ENCODE results near the gene ANKDD1B. TPM values are rescaled to one million over a fixed set of nuclear protein-coding genes. Genes with fewer than 3 reads are reported as not detected.

ANKDD1B gene
- total RNA-seq, 1 experiment from 2014 or later: 0.84 TPM

DNA sequence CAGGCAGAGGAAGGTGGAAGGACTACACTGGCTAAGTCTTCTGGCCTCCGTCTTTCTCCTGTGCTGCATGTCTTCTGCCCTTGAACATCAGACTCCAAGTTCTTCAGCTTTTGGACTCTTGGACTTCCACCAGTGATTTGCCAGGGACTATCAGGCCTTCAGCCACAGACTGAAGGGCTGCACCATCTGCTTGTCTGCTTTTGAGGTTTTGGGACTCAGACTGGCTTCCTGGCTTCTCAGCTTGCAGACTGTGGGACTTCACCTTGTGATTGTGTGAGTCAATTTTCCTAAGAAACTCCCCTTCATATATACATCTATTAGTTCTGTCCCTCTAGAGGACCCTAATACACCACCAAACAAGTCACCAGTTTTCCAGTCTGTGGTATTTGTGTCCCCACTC is 9.7 kb upstream of the ANKDD1B start:
- no TSS peak for BruUV-seq (replicated peaks)
- H3K9me2 ChIP-seq (ENCODE audit: insufficient read depth): no peaks in the 10 kb centered on the region
- ATAC-seq: no peak
- no peak overlapping the region for H3K4me2 ChIP-seq (ENCODE audit: low read length)
- no peaks in the 10 kb centered on the region for H3K4me1 ChIP-seq (ENCODE audit: control insufficient read depth in 1 of 2, insufficient read depth in 2 of 2, low read length in 2 of 2)
- no peak overlapping the region for H3K4me3 ChIP-seq (replicated peaks in 1 of 2; ENCODE audit: low read depth in 1 of 2, low read length in 2 of 2)
- intact Hi-C loops (cut with micrococcal nuclease): no loop called here
- no peaks in the 10 kb centered on the region for H3K36me3 ChIP-seq (ENCODE audit: control insufficient read depth in 1 of 2, insufficient read depth in 2 of 2, low read length in 2 of 2)
- H3K27me3 ChIP-seq (ENCODE audit: insufficient read depth, low read length): no peaks in the 10 kb centered on the region
- H3K9ac ChIP-seq (ENCODE audit: low read length): no peak overlapping the region
- ChIA-PET POLR2A (no interaction called here), RAD21 (ENCODE audit: low non-redundant PET in 1 of 2, low total read pairs in 2 of 2, uncharacterized antibody in 2 of 2, unreplicated experiment in 2 of 2) (no interaction called here), CTCF (no interaction called here)
- no peaks in the 10 kb centered on the region for H3K79me2 ChIP-seq (ENCODE audit: insufficient read depth, low read length)
- H2AFZ ChIP-seq (ENCODE audit: low read depth, low read length, poor library complexity, severe bottlenecking): no peak overlapping the region
- no peaks in the 10 kb centered on the region for H3K9me3 ChIP-seq (ENCODE audit: control insufficient read depth in 1 of 2, insufficient read depth in 1 of 2, low read depth in 1 of 2, low read length in 2 of 2)
- no peak overlapping the region for H3K27ac ChIP-seq (ENCODE audit: low read depth, low read length)
- DNase-seq (ENCODE audit: low read depth, low spot score): no peak
- H4K20me1 ChIP-seq (ENCODE audit: insufficient read depth): no peaks in the 10 kb centered on the region
- no peak for TF ChIP-seq SP1 (IDR thresholded peaks at IDR 0.05; ENCODE audit: low read depth)
- TF ChIP-seq, protein P1, sequence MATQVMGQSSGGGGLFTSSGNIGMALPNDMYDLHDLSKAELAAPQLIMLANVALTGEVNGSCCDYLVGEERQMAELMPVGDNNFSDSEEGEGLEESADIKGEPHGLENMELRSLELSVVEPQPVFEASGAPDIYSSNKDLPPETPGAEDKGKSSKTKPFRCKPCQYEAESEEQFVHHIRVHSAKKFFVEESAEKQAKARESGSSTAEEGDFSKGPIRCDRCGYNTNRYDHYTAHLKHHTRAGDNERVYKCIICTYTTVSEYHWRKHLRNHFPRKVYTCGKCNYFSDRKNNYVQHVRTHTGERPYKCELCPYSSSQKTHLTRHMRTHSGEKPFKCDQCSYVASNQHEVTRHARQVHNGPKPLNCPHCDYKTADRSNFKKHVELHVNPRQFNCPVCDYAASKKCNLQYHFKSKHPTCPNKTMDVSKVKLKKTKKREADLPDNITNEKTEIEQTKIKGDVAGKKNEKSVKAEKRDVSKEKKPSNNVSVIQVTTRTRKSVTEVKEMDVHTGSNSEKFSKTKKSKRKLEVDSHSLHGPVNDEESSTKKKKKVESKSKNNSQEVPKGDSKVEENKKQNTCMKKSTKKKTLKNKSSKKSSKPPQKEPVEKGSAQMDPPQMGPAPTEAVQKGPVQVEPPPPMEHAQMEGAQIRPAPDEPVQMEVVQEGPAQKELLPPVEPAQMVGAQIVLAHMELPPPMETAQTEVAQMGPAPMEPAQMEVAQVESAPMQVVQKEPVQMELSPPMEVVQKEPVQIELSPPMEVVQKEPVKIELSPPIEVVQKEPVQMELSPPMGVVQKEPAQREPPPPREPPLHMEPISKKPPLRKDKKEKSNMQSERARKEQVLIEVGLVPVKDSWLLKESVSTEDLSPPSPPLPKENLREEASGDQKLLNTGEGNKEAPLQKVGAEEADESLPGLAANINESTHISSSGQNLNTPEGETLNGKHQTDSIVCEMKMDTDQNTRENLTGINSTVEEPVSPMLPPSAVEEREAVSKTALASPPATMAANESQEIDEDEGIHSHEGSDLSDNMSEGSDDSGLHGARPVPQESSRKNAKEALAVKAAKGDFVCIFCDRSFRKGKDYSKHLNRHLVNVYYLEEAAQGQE (IDR thresholded peaks at IDR 0.05; ENCODE audit: low read depth): no peak

DNA sequence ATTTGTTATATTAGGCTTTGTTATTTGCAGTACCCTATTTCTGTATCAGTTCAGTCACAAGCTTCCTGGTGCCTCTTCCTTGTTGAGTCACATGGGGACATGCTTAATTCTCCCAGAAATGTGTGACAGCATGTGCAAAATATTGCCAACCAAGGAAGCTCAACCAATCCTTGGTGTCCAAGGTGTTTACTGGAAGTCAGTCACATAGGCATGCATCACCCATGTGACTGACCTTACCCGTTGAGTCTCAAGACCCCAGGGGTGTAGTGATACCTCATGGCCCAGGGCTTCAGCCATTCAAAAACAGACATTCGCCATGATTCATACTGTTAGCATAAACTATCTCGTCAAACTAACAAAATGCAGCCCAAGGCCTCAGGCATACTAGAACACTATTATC is 9.3 kb upstream of the ANKDD1B start:
- Histone ChIP-seq H3K79me2 (ENCODE audit: insufficient read depth, low read length) (no peaks in the 10 kb centered on the region), H3K4me1 (ENCODE audit: control insufficient read depth in 1 of 2, insufficient read depth in 2 of 2, low read length in 2 of 2) (no peaks in the 10 kb centered on the region), H3K9me2 (ENCODE audit: insufficient read depth) (no peaks in the 10 kb centered on the region), H3K4me3 (replicated peaks in 1 of 2; ENCODE audit: low read depth in 1 of 2, low read length in 2 of 2) (no peak overlapping the region), H3K4me2 (ENCODE audit: low read length) (no peak overlapping the region), H4K20me1 (ENCODE audit: insufficient read depth) (no peaks in the 10 kb centered on the region), H3K9ac (ENCODE audit: low read length) (no peak overlapping the region), H3K27me3 (ENCODE audit: insufficient read depth, low read length) (no peaks in the 10 kb centered on the region), H3K9me3 (ENCODE audit: control insufficient read depth in 1 of 2, insufficient read depth in 1 of 2, low read depth in 1 of 2, low read length in 2 of 2) (no peaks in the 10 kb centered on the region), H2AFZ (ENCODE audit: low read depth, low read length, poor library complexity, severe bottlenecking) (no peak overlapping the region), H3K27ac (ENCODE audit: low read depth, low read length) (no peak overlapping the region), H3K36me3 (ENCODE audit: control insufficient read depth in 1 of 2, insufficient read depth in 2 of 2, low read length in 2 of 2) (no peaks in the 10 kb centered on the region)
- no TSS peak for BruUV-seq (replicated peaks)
- intact Hi-C loops (cut with micrococcal nuclease): no loop called here
- ChIA-PET CTCF (no interaction called here), RAD21 (ENCODE audit: low non-redundant PET in 1 of 2, low total read pairs in 2 of 2, uncharacterized antibody in 2 of 2, unreplicated experiment in 2 of 2) (no interaction called here), POLR2A (no interaction called here)
- ATAC-seq (no peak), DNase-seq (ENCODE audit: low read depth, low spot score) (no peak)
- TF ChIP-seq POLR2AphosphoS5 (IDR thresholded peaks at IDR 0.05; ENCODE audit: low read depth, low read length) (no peak), EZH2phosphoT487 (IDR thresholded peaks at IDR 0.05; ENCODE audit: borderline replicate concordance) (no peak), EGR1 (IDR thresholded peaks at IDR 0.05; ENCODE audit: low read depth) (no peak), RAD21 (IDR thresholded peaks at IDR 0.05; ENCODE audit: low read depth) (no peak), YY1 (IDR thresholded peaks at IDR 0.05; ENCODE audit: extremely low read depth, insufficient replicate concordance, low read depth, low read length) (no peak), FOSL1 (IDR thresholded peaks at IDR 0.05; ENCODE audit: low read depth) (no peak), POLR2A (IDR thresholded peaks at IDR 0.05; ENCODE audit: borderline replicate concordance, extremely low read depth, insufficient read depth, insufficient read length) (no peak)
- TF ChIP-seq, protein P1 (IDR thresholded peaks at IDR 0.05; ENCODE audit: low read depth): no peak
- TF ChIP-seq, protein P2, sequence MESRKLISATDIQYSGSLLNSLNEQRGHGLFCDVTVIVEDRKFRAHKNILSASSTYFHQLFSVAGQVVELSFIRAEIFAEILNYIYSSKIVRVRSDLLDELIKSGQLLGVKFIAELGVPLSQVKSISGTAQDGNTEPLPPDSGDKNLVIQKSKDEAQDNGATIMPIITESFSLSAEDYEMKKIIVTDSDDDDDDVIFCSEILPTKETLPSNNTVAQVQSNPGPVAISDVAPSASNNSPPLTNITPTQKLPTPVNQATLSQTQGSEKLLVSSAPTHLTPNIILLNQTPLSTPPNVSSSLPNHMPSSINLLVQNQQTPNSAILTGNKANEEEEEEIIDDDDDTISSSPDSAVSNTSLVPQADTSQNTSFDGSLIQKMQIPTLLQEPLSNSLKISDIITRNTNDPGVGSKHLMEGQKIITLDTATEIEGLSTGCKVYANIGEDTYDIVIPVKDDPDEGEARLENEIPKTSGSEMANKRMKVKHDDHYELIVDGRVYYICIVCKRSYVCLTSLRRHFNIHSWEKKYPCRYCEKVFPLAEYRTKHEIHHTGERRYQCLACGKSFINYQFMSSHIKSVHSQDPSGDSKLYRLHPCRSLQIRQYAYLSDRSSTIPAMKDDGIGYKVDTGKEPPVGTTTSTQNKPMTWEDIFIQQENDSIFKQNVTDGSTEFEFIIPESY (IDR thresholded peaks at IDR 0.05; ENCODE audit: extremely low read depth, insufficient replicate concordance, low read length): no peak

All from HCT116 (cell line).